ENCODE measurements around the gene USP17L29.
"Not testable (repeated sequence)": the region's sequence is repeated elsewhere in the genome, so short reads cannot be mapped to it uniquely, and the experiment has no call there.

The USP17L29 gene

GRCh38 chr4:9353338-9353737 is at the start of gene USP17L29:
Gene USP17L29 (plus strand): TSS chr4:9353638. CDS start chr4:9353638, 0 bp downstream.
- FAIRE-seq, result not testable (repeated sequence)

GRCh38 chr4:9324191-9324590 is 29.2 kb upstream of the USP17L29 start:
- not testable (repeated sequence) for FAIRE-seq

DNA sequence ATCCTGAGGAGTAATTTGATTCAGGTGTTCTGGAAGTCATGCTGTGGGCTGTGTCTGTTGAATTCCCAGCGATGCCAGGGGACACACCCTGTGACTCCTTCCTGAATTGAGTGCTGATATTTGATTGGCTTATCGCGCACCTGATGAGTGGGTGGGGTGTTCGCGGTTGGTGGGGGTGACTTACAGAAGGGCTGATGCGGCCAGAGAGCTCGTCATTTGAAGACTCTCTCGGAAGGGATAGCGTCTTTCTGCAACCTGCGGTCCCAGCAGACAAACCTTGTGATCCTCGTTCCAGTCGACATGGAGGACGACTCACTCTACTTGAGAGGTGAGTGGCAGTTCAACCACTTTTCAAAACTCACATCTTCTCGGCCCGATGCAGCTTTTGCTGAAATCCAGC is 28.6 kb upstream of the USP17L29 start, which contains the start of gene USP17L24:
USP17L24 (plus strand) TSS at position 301 of the 400 bp plus-strand sequence; CDS start at position 301, 0 bp downstream.
- FAIRE-seq, result not testable (repeated sequence)

DNA sequence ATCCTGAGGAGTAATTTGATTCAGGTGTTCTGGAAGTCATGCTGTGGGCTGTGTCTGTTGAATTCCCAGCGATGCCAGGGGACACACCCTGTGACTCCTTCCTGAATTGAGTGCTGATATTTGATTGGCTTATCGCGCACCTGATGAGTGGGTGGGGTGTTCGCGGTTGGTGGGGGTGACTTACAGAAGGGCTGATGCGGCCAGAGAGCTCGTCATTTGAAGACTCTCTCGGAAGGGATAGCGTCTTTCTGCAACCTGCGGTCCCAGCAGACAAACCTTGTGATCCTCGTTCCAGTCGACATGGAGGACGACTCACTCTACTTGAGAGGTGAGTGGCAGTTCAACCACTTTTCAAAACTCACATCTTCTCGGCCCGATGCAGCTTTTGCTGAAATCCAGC is 23.8 kb upstream of the USP17L29 start, which contains the start of gene USP17L25:
USP17L25 (plus strand) TSS at position 301 of the 400 bp plus-strand sequence; CDS start at position 301, 0 bp downstream.
- FAIRE-seq, result not testable (repeated sequence)

GRCh38 chr4:9334358-9334757 is 19.1 kb upstream of the USP17L29 start, which contains the start of gene USP17L26:
Gene USP17L26 (plus strand): TSS chr4:9334658. CDS start chr4:9334658, 0 bp downstream.
- FAIRE-seq, result not testable (repeated sequence)

DNA sequence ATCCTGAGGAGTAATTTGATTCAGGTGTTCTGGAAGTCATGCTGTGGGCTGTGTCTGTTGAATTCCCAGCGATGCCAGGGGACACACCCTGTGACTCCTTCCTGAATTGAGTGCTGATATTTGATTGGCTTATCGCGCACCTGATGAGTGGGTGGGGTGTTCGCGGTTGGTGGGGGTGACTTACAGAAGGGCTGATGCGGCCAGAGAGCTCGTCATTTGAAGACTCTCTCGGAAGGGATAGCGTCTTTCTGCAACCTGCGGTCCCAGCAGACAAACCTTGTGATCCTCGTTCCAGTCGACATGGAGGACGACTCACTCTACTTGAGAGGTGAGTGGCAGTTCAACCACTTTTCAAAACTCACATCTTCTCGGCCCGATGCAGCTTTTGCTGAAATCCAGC is 14.3 kb upstream of the USP17L29 start, which contains the start of gene USP17L5:
USP17L5 (plus strand) TSS at position 301 of the 400 bp plus-strand sequence; CDS start at position 301, 0 bp downstream.
- FAIRE-seq, result not testable (repeated sequence)

GRCh38 chr4:9343848-9344247 is 9.6 kb upstream of the USP17L29 start, which contains the start of gene USP17L27:
Gene USP17L27 (plus strand): TSS chr4:9344148. CDS start chr4:9344148, 0 bp downstream.
- FAIRE-seq, result not testable (repeated sequence)

GRCh38 chr4:9348593-9348992 is 4.8 kb upstream of the USP17L29 start, which contains the start of gene USP17L28:
Gene USP17L28 (plus strand): TSS chr4:9348893. CDS start chr4:9348893, 0 bp downstream.
- not testable (repeated sequence) for FAIRE-seq

GRCh38 chr4:9350866-9351265 is 2.6 kb upstream of the USP17L29 start:
- FAIRE-seq, result not testable (repeated sequence)

GRCh38 chr4:9362829-9363228 is 9.4 kb downstream of the USP17L29 start, which contains the start of gene USP17L30:
Gene USP17L30 (plus strand): TSS chr4:9363129. CDS start chr4:9363129, 0 bp downstream.
- FAIRE-seq, result not testable (repeated sequence)

DNA sequence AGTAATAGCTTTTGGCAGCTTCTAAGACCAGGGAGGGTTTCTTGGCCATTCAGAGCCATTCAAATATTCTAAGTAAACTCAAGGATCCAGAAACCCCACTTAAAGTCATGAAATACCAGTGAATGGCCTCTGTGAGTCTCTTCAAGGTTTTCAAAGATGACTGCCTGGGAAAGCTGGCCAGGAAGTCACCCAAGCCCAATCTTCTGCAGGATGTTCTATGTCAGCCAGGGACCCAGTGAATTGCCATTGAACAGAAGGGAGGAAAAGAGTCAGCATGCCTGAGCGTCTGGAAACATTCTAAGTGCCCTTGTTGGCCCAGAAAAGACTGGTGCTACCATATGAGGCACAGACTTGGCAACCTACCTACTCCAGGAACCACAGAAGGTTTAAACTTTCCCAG is 26.4 kb downstream of the USP17L29 start:
- FAIRE-seq, result not testable (repeated sequence)

- peak; percentile 55 for FAIRE-seq
Measured at GRCh38 chr4:9381012-9381534, 27.6 kb downstream of the USP17L29 start.

DNA sequence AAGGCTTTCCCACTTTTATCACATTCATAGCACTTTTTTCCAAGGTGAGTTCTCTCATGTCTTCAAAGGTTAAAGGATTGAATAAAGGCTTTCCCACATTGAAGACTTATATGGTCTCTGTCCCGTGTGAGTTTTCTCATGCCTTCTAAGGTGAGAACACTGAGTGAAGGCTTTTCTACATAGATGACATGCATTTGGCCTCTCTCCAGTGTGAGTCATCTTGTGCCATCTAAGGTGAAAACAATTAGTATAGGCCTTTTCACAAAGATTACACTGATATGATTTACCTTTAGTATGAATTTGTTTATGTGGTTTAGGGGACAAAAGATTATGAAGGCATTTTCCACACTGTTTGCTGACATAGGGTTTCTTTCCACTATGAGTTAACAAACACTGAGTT is 30.7 kb downstream of the USP17L29 start:
- FAIRE-seq, result no peak

GRCh38 chr4:9389001-9389400 is 35.6 kb downstream of the USP17L29 start:
- not testable (repeated sequence) for FAIRE-seq
